ENCODE data around the gene RPL12.

RPL12 gene

DNA sequence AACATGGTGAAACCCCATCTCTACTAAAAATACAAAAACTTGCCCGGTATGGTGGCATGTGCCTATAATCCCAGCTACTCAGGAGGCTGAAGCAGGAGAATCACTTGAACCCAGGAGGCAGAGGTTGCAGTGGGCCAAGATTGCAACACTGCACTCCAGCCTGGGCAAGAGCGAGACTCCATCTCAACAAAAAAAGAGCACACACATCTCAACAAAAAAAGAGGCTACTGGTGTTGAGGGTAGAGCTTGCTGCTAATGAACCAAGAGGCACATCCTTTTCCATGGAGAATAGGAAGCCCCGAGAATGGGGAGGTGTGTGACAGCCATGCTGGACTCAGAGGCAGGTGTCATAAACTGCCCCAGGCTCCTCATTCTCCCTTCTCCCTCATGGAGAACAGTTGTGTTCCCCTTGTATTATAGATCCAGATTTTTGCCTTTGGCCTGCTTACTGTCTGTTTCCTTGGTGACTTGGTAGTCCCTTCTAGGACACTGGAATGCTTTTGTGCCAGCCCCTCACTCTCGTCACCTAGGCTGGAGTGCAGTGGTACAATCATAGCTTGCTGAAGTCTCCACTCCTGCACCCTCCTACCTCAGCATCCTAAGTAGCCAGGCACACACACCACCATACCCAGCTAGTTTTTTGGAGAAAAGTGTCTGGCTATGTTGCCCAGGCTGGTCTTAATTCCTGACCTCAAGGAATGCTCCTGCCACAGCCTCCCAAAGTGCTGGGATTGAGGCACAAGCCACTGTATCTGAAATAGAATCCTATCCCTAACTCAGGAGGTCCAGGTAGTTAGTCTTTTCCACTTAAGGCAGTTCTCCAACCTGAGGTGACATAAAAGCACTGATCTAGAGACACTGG, 5.1 kb downstream of the RPL12 start:
- H3K4me3 ChIP-seq (ENCODE audit: low read length): no peak overlapping the region
- DNase-seq (ENCODE audit: low read depth, low spot score): no peak

GRCh38 chr9:127444921-127445850, 6.0 kb downstream of the RPL12 start:
- no peak overlapping the region for H3K4me3 ChIP-seq (ENCODE audit: low read length)
- DNase-seq (ENCODE audit: low read depth, low spot score): no peak

DNA sequence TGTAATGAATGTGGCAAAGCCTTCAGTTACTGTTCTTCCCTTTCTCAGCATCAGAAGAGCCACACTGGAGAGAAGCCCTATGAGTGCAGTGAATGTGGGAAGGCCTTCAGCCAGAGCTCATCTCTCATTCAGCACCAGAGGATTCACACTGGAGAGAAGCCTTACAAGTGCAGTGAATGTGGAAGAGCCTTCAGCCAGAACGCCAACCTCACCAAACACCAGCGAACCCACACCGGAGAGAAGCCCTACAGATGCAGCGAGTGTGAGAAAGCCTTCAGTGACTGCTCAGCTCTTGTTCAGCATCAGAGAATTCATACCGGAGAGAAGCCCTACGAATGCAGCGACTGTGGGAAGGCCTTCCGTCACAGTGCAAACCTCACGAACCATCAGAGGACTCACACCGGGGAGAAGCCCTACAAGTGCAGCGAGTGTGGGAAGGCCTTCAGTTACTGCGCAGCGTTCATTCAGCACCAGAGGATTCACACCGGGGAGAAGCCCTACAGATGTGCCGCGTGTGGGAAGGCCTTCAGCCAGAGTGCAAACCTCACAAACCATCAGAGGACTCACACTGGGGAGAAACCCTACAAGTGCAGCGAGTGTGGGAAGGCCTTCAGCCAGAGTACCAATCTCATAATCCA, 6.8 kb downstream of the RPL12 start:
- no peak for DNase-seq (ENCODE audit: low read depth, low spot score)
- no peak overlapping the region for H3K4me3 ChIP-seq (ENCODE audit: low read length)

GRCh38 chr9:127438394-127438793, 12.8 kb downstream of the RPL12 start:
- H3K4me3 ChIP-seq (ENCODE audit: low read length): no peak overlapping the region
- no peak for DNase-seq (ENCODE audit: low read depth, low spot score)

GRCh38 chr9:127437497-127438264, 13.5 kb downstream of the RPL12 start:
- peak overlapping the region; percentile 38 for H3K4me3 ChIP-seq (ENCODE audit: low read length)
- DNase-seq (ENCODE audit: low read depth, low spot score): peak; percentile 89

DNA sequence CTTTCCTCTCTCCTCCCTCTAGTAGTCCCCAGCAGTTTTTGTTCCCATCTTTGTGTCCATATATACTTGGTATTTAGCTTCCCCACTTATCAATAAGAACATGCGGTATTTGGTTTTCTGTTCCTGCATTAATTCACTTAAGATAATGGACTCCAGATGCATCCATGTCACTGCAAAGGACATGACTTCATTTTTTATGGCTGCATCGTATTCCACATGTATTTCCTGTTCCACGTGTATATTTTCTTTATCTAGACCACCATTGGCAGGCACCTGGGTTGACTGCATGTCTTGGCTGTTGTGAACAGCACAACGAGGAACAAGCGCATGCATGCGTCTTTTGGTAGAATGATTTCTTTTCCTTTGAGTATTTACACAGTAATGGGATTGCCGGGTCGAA, 20.8 kb downstream of the RPL12 start:
- H3K4me3 ChIP-seq (ENCODE audit: low read length): no peak overlapping the region
- no peak for DNase-seq (ENCODE audit: low read depth, low spot score)

DNA sequence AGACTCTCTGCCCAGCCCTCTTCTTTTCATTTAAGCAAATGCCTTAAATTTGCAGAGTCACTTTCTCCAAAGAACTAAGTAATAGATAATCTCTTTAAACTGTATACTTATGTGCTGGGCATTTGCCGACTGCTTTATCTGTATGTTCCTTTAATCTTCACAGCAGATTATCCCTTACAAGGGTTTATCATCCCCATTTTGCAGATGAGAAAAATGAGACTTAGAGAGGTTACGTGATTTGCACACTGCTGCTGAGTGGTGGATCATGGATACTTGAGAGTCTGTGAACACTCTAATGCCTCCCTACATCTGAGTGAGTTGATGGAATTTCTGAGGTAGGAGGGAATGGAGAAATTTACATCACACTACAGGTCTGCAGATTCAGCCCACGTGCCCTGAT, 22.9 kb downstream of the RPL12 start:
- DNase-seq (ENCODE audit: low read depth, low spot score): no peak
- H3K4me3 ChIP-seq (ENCODE audit: low read length): no peak overlapping the region

DNA sequence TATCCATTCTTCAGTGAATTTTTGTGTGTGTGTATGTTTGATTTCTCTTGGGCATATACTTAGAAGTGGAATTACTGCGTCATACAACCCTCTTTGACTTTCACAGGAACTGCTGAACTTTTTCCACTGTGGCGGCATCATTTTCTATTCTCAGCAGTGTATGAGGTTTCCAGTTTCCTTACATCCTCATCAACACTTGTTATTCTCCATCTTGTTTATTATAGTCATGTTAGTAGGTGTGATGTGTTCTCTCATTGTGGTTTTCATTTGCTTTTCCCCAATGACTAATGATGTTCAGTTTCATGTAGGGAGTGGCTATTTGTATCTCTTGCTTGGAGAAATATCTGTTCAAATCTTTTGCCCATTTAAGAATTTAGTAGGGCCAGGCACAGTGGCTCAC, 24.4 kb downstream of the RPL12 start:
- H3K4me3 ChIP-seq (ENCODE audit: low read length): no peak overlapping the region
- DNase-seq (ENCODE audit: low read depth, low spot score): no peak

- no peak for DNase-seq (ENCODE audit: low read depth, low spot score)
- H3K4me3 ChIP-seq (ENCODE audit: low read length): peak overlapping the region; percentile 94
Measured at GRCh38 chr9:127424676-127424999, 26.6 kb downstream of the RPL12 start.

DNA sequence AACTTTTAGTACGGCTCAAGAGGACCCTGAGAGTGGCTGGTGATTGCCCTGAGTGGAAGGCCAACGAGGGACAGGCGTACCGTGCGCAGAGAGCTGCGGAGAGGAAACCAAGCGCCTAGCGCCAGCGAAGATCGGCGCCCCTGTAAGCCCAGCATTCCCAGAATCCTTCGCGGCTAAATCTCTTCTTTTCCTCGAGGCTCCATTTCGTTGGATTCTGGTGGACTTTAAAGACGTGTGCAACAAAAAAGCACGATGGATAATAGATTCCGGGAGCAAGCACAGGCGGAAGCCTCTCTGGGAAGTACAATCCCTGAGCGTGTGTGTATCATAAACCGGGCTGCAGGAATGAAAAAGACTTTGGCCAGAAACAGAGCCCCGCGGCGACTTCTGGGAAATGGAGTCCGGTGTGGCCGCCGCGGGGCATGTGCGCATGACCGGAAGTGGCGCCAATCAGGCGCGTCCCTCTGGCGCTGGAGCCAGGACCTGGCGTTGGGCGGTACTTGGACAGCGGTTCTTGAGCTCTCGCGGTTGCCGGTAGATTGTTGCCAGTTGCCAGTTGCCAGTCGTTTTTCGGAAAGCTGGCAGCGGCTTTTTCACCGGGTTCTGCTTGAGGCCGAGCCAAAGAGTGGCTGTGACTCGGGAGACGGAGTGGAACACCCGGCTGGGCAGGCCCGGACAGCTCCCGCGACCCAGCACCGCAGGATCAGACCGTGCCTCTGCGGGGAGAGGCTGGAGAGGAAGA, 27.1 kb downstream of the RPL12 start, which contains the start of gene ZNF79:
TSS of gene ZNF79 (plus strand) at position 449 of the 742 bp plus-strand sequence. CDS start 406 bp downstream, outside the sequence.
- DNase-seq (ENCODE audit: low read depth, low spot score): peak; percentile 83
- peak within 1 kb of the TSS; percentile 94 for H3K4me3 ChIP-seq (ENCODE audit: low read length)

DNA sequence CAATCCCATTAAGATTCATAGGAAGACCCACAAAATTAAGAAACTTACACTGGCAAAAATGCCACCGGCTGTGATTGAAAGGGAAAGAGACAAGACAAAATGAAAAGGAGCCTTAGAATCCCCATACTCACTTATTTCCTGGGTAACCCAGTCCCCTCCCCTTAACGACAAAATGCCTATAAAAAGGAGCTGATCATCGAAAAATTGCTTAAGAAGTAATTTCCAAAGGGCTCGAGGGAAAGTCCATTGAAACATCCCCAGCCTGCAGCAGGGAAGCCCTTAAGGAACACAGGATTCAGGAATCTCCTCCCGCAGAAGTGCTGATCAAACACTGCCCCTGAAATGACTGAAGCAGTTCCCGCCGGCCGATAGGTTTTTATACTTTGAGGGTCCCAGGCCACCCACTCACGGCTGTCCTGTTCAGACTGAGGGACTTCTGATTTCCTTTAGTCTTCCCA, 27.7 kb downstream of the RPL12 start:
- DNase-seq (ENCODE audit: low read depth, low spot score): no peak
- H3K4me3 ChIP-seq (ENCODE audit: low read length): peak overlapping the region; percentile 94

- H3K4me3 ChIP-seq (ENCODE audit: low read length): peak overlapping the region; percentile 94
- no peak for DNase-seq (ENCODE audit: low read depth, low spot score)
Measured at GRCh38 chr9:127422787-127423186, 28.4 kb downstream of the RPL12 start.

GRCh38 chr9:127422133-127422782, 28.9 kb downstream of the RPL12 start:
- H3K4me3 ChIP-seq (ENCODE audit: low read length): no peak overlapping the region
- no peak for DNase-seq (ENCODE audit: low read depth, low spot score)

DNA sequence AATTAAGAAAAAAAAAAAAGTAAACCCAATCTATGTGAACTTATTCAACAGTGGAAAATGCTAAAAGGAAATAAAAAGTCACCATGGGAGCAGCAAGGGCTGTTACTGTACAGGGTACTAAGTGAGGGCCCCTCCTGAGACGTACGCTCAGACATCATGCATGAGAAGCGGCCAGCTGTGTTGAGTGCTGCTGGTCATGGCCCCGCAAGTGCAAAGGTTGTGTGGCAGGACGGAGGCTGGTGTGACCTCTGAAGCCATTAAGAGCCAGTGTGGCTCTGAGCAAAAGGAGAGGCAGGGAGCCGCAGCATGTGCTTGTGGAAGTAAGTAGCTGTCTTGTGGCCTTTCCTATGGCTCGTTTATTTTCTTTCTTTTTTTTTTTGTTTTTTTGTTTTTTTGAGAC, 30.1 kb downstream of the RPL12 start:
- DNase-seq (ENCODE audit: low read depth, low spot score): no peak
- H3K4me3 ChIP-seq (ENCODE audit: low read length): no peak overlapping the region

- H3K4me3 ChIP-seq (ENCODE audit: low read length): no peak overlapping the region
- DNase-seq (ENCODE audit: low read depth, low spot score): no peak
Measured at GRCh38 chr9:127419348-127419747, 31.9 kb downstream of the RPL12 start.

GRCh38 chr9:127418037-127418471, 33.2 kb downstream of the RPL12 start:
- DNase-seq (ENCODE audit: low read depth, low spot score): no peak
- no peak overlapping the region for H3K4me3 ChIP-seq (ENCODE audit: low read length)

- H3K4me3 ChIP-seq (ENCODE audit: low read length): no peak overlapping the region
- no peak for DNase-seq (ENCODE audit: low read depth, low spot score)
Measured at GRCh38 chr9:127417131-127418036, 33.8 kb downstream of the RPL12 start.

All from Jurkat, Clone E6-1 (cell line).